GM18507 (cell line): ENCODE data around the gene B4GALNT2.
"Not testable (repeated sequence)": the region's sequence is repeated elsewhere in the genome, so short reads cannot be mapped to it uniquely, and the experiment has no call there.

Experiments used
- DNase-seq: peaks from one replicate; pipeline ENCODE4 v3.0.0; 2011; ENCODE audit warnings: low read depth; ENCODE audit not compliant: insufficient read length; ENCODE audit errors: extremely low spot score
- FAIRE-seq: peaks from 2 replicates; lab custom pipeline; 2011; peaks lifted over from hg19 to GRCh38; lab: Jason Lieb, UNC

The B4GALNT2 gene

GRCh38 chr17:49117587-49118230 lies 14.9 kb upstream of the B4GALNT2 start:
- FAIRE-seq: no peak
- DNase-seq: no peak

GRCh38 chr17:49120166-49120565 lies 12.4 kb upstream of the B4GALNT2 start:
- FAIRE-seq (no peak), DNase-seq (no peak)

- FAIRE-seq: no peak
- DNase-seq: no peak
Observed at GRCh38 chr17:49121696-49122292, 10.8 kb upstream of the B4GALNT2 start.

- FAIRE-seq: no peak
- no peak for DNase-seq
Observed at GRCh38 chr17:49122566-49122965, 10.0 kb upstream of the B4GALNT2 start.

- no peak for FAIRE-seq
- DNase-seq: no peak
Observed at GRCh38 chr17:49123061-49123460, 9.5 kb upstream of the B4GALNT2 start.

- DNase-seq (no peak), FAIRE-seq (no peak)
Observed at GRCh38 chr17:49125449-49125848, 7.1 kb upstream of the B4GALNT2 start.

GRCh38 chr17:49126183-49126859 lies 6.2 kb upstream of the B4GALNT2 start:
- FAIRE-seq, DNase-seq: not testable (repeated sequence)

- not testable (repeated sequence) for FAIRE-seq, DNase-seq
Observed at GRCh38 chr17:49129359-49129950, 3.1 kb upstream of the B4GALNT2 start.

- FAIRE-seq: no peak
Observed at GRCh38 chr17:49130891-49131290, 1.7 kb upstream of the B4GALNT2 start.

GRCh38 chr17:49132317-49132698 lies 261 bp upstream of the B4GALNT2 start:
- DNase-seq (no peak), FAIRE-seq (no peak)

More at GRCh38 chr17:49130891-49131290, 1.7 kb upstream of the B4GALNT2 start:
- no peak for DNase-seq

GRCh38 chr17:49136335-49136734 lies 3.8 kb downstream of the B4GALNT2 start:
- FAIRE-seq: no peak

GRCh38 chr17:49145654-49146053 lies 13.1 kb downstream of the B4GALNT2 start:
- not testable (repeated sequence) for FAIRE-seq, DNase-seq

More at GRCh38 chr17:49136335-49136734, 3.8 kb downstream of the B4GALNT2 start:
- DNase-seq: no peak

- no peak for FAIRE-seq
- no peak for DNase-seq
Observed at GRCh38 chr17:49146620-49147306, 14.2 kb downstream of the B4GALNT2 start.

GRCh38 chr17:49148171-49148570 lies 15.6 kb downstream of the B4GALNT2 start:
- FAIRE-seq: no peak
- DNase-seq: no peak

- DNase-seq (no peak), FAIRE-seq (no peak)
Observed at GRCh38 chr17:49151996-49152395, 19.4 kb downstream of the B4GALNT2 start.

GRCh38 chr17:49156256-49156655 lies 23.7 kb downstream of the B4GALNT2 start:
- no peak for FAIRE-seq

GRCh38 chr17:49157784-49158183 lies 25.2 kb downstream of the B4GALNT2 start:
- no peak for FAIRE-seq
- no peak for DNase-seq

More at GRCh38 chr17:49156256-49156655, 23.7 kb downstream of the B4GALNT2 start:
- DNase-seq: no peak

GRCh38 chr17:49162866-49163265 lies 30.3 kb downstream of the B4GALNT2 start:
- DNase-seq (no peak), FAIRE-seq (no peak)

- no peak for FAIRE-seq
- DNase-seq: no peak
Observed at GRCh38 chr17:49165143-49165542, 32.6 kb downstream of the B4GALNT2 start.

- DNase-seq: no peak
- FAIRE-seq: no peak
Observed at GRCh38 chr17:49168706-49169105, 36.1 kb downstream of the B4GALNT2 start.
